Measurements from ENCODE around the gene SAP30BP. TPM values are rescaled to one million over a fixed set of nuclear protein-coding genes. Genes with fewer than 3 reads are reported as not detected.

Gene SAP30BP
- total RNA-seq, 4 donors from 2014 or later, result 67.0 to 104 (median 86.3) TPM

GRCh38 chr17:75642784-75643642, 24.1 kb upstream of the SAP30BP start:
- WGBS, result 67% methylated on average over 13 of the region's 17 CpGs
- DNase-seq (ENCODE audit: low spot score in 2 of 2), result peak in 1 of 2 donors; percentile 59
- H3K36me3 ChIP-seq, result peaks cover under 1% of the 10 kb centered on the region
- no peaks in the 10 kb centered on the region for H3K9me3 ChIP-seq
- TF ChIP-seq POLR2A (IDR thresholded peaks at IDR 0.05) (no peak), POLR2AphosphoS5 (IDR thresholded peaks at IDR 0.05) (no peak), EP300 (IDR thresholded peaks at IDR 0.05) (no peak), CTCF (IDR thresholded peaks at IDR 0.05) (no peak)
- H3K27me3 ChIP-seq, result no peaks in the 10 kb centered on the region
- H3K4me3 ChIP-seq, result no peak overlapping the region
- H3K27ac ChIP-seq, result peak overlapping the region; percentile 62
- peaks cover 71% of the 10 kb centered on the region for H3K4me1 ChIP-seq

DNA sequence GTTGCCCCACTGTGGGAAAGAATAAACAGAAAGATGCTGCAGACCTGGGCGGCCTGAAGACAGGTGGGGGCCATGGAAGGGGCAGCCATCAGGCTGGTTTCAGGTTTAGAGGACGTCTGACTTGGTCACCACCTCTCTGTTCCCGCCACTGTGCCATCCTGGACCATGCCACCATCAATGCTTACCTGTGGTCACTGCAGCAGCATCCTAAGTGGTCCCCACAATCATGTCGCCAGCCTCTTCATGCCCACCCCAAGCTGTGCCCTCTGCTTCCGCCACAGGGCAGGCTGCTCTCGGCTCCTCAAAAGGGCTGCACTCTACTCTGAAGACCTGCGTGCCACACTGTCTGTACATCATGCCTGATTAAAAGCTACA, 23.5 kb upstream of the SAP30BP start:
- DNase-seq (ENCODE audit: low spot score in 2 of 2), result no peak
- WGBS, result 76% methylated on average over 7 of the region's 7 CpGs
- H3K9me3 ChIP-seq, result no peaks in the 10 kb centered on the region
- TF ChIP-seq EP300 (IDR thresholded peaks at IDR 0.05) (no peak), CTCF (IDR thresholded peaks at IDR 0.05) (no peak), POLR2A (IDR thresholded peaks at IDR 0.05) (no peak), POLR2AphosphoS5 (IDR thresholded peaks at IDR 0.05) (no peak)
- peak overlapping the region; percentile 62 for H3K27ac ChIP-seq
- H3K36me3 ChIP-seq, result peaks cover 7% of the 10 kb centered on the region
- no peaks in the 10 kb centered on the region for H3K27me3 ChIP-seq
- peaks cover 71% of the 10 kb centered on the region for H3K4me1 ChIP-seq
- H3K4me3 ChIP-seq, result no peak overlapping the region

GRCh38 chr17:75645501-75645888, 21.6 kb upstream of the SAP30BP start:
- H3K36me3 ChIP-seq, result peaks cover 26% of the 10 kb centered on the region
- peaks cover 59% of the 10 kb centered on the region for H3K4me1 ChIP-seq
- H3K9me3 ChIP-seq, result no peaks in the 10 kb centered on the region
- 54% methylated on average over 6 of the region's 7 CpGs for WGBS
- TF ChIP-seq CTCF (IDR thresholded peaks at IDR 0.05) (no peak), POLR2AphosphoS5 (IDR thresholded peaks at IDR 0.05) (no peak), POLR2A (IDR thresholded peaks at IDR 0.05) (no peak), EP300 (IDR thresholded peaks at IDR 0.05) (no peak)
- no peaks in the 10 kb centered on the region for H3K27me3 ChIP-seq
- no peak for DNase-seq (ENCODE audit: low spot score in 2 of 2)
- H3K27ac ChIP-seq, result peak overlapping the region; percentile 63
- no peak overlapping the region for H3K4me3 ChIP-seq

- H3K9me3 ChIP-seq, result no peaks in the 10 kb centered on the region
- H3K4me3 ChIP-seq, result no peak overlapping the region
- 73% methylated on average over 8 of the region's 17 CpGs for WGBS
- peak overlapping the region; percentile 63 for H3K27ac ChIP-seq
- no peak for TF ChIP-seq CTCF (IDR thresholded peaks at IDR 0.05)
- no peak for TF ChIP-seq EP300 (IDR thresholded peaks at IDR 0.05)
- TF ChIP-seq POLR2A (IDR thresholded peaks at IDR 0.05), result no peak
- no peak for TF ChIP-seq POLR2AphosphoS5 (IDR thresholded peaks at IDR 0.05)
- H3K36me3 ChIP-seq, result peaks cover 31% of the 10 kb centered on the region
- DNase-seq (ENCODE audit: low spot score in 2 of 2), result no peak
- H3K4me1 ChIP-seq, result peaks cover 54% of the 10 kb centered on the region
- no peaks in the 10 kb centered on the region for H3K27me3 ChIP-seq
Observed at GRCh38 chr17:75645889-75646637, 21.1 kb upstream of the SAP30BP start.

- no peak for DNase-seq (ENCODE audit: low spot score in 2 of 2)
- 98% methylated on average over 6 of the region's 6 CpGs for WGBS
- Histone ChIP-seq H3K27me3 (no peaks in the 10 kb centered on the region), H3K4me1 (peaks cover 49% of the 10 kb centered on the region), H3K9me3 (no peaks in the 10 kb centered on the region), H3K27ac (no peak overlapping the region), H3K36me3 (peaks cover 37% of the 10 kb centered on the region), H3K4me3 (no peak overlapping the region)
- TF ChIP-seq POLR2AphosphoS5 (IDR thresholded peaks at IDR 0.05) (no peak), CTCF (IDR thresholded peaks at IDR 0.05) (no peak), EP300 (IDR thresholded peaks at IDR 0.05) (no peak), POLR2A (IDR thresholded peaks at IDR 0.05) (no peak)
Observed at GRCh38 chr17:75646638-75646992, 20.5 kb upstream of the SAP30BP start.

Data from suprapubic skin (tissue), 4 donors.